Loucy (cell line): ENCODE results near the gene SLC22A15.
"Not testable (repeated sequence)": the region's sequence is repeated elsewhere in the genome, so short reads cannot be mapped to it uniquely, and the experiment has no call there.

Experiments used
- H2AFZ ChIP-seq: fragments of 200-600 bp; sonication (generic); 2 replicates; pipeline ENCODE4 v1.6.0; 2016; ENCODE audit warnings: antibody characterized with exemption, mild to moderate bottlenecking, low read length, moderate library complexity
- H3F3A ChIP-seq: fragments of 200-600 bp; 2 replicates; pipeline ENCODE4 v1.6.0; 2016; ENCODE audit warnings: antibody characterized with exemption, low read depth, mild to moderate bottlenecking
- H3K27me3 ChIP-seq: fragments of 200-600 bp; sonication (generic); 2 replicates; pipeline ENCODE4 v1.6.1; 2014; ENCODE audit warnings: low read length, mild to moderate bottlenecking; ENCODE audit not compliant: insufficient read depth, poor library complexity, severe bottlenecking
- H3K36me3 ChIP-seq: fragments of 200-600 bp; sonication (generic); 2 replicates; pipeline ENCODE4 v1.6.1; 2016; ENCODE audit warnings: low read length; ENCODE audit not compliant: insufficient read depth
- H3K4me1 ChIP-seq: fragments of 200-600 bp; sonication (generic); 2 replicates; pipeline ENCODE4 v1.5.1; 2014; ENCODE audit warnings: low read length, mild to moderate bottlenecking; ENCODE audit not compliant: insufficient read depth, poor library complexity, severe bottlenecking
- H3K4me2 ChIP-seq: fragments of 200-600 bp; sonication (generic); 2 replicates; pipeline ENCODE4 v1.6.0; 2014; ENCODE audit warnings: antibody characterized with exemption, low read length, low read depth, mild to moderate bottlenecking; ENCODE audit not compliant: poor library complexity, severe bottlenecking
- H3K4me3 ChIP-seq: fragments of 200-600 bp; sonication (generic); 2 replicates; pipeline ENCODE4 v1.5.1; 2014; ENCODE audit warnings: low read length, mild to moderate bottlenecking, mixed read lengths; ENCODE audit not compliant: poor library complexity, severe bottlenecking
- H3K79me2 ChIP-seq: fragments of 200-600 bp; sonication (generic); 2 replicates; pipeline ENCODE4 v1.6.1; 2014; ENCODE audit warnings: low read length; ENCODE audit not compliant: insufficient read depth
- H3K9ac ChIP-seq: fragments of 200-600 bp; sonication (generic); 2 replicates; pipeline ENCODE4 v1.6.0; 2014; ENCODE audit warnings: mild to moderate bottlenecking, low read depth, low read length, moderate library complexity; ENCODE audit not compliant: poor library complexity, severe bottlenecking
- H3K9me2 ChIP-seq: fragments of 200-600 bp; sonication (generic); replicated peaks from 2 replicates; pipeline ENCODE4 v1.6.1; 2016; ENCODE audit warnings: low read depth, low read length, mixed read lengths
- H3K9me3 ChIP-seq: fragments of 200-600 bp; sonication (generic); 2 replicates; pipeline ENCODE4 v1.6.1; 2014; ENCODE audit warnings: mild to moderate bottlenecking, antibody characterized with exemption, low read length, low read depth; ENCODE audit not compliant: insufficient read depth
- H4K20me1 ChIP-seq: fragments of 200-600 bp; sonication (generic); 2 replicates; pipeline ENCODE4 v1.6.0; 2014; ENCODE audit warnings: antibody characterized with exemption, low read length, mild to moderate bottlenecking; ENCODE audit not compliant: insufficient read depth, poor library complexity, severe bottlenecking
- EZH2phosphoT487 ChIP-seq: fragments of 200-600 bp; IDR thresholded peaks from 2 replicates; pipeline ENCODE4 v1.6.1; 2018; ENCODE audit warnings: antibody characterized with exemption, mild to moderate bottlenecking, moderate library complexity, borderline replicate concordance
- TF ChIP-seq, protein P1 (sequence below): fragments of 200-600 bp; sonication (generic); conservative IDR thresholded peaks from 2 replicates; pipeline ENCODE4 v1.5.1; 2014; ENCODE audit warnings: mild to moderate bottlenecking, antibody characterized with exemption, low read length

Gene SLC22A15

DNA sequence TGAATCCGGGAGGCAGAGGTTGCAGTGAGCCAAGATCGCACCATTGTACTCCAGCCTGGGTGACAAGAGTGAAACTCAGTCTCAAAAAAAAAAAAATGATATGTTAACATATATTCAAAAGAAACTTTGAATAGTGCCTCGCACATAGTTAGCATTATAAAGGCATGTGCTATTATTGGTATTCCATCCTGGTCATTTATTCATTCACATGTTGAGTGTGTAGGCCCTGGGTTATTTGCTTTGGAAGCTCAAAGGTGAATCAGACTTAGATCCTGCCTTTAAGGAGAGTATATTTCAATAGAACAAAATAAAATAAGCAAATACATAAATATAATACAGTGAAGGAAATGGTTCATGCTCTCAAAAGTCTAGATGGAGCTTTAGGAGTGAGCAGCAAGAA is 13.4 kb downstream of the SLC22A15 start:
- H3K4me1 ChIP-seq: no peaks in the 10 kb centered on the region
- no peak for TF ChIP-seq EZH2phosphoT487
- TF ChIP-seq, protein P1, sequence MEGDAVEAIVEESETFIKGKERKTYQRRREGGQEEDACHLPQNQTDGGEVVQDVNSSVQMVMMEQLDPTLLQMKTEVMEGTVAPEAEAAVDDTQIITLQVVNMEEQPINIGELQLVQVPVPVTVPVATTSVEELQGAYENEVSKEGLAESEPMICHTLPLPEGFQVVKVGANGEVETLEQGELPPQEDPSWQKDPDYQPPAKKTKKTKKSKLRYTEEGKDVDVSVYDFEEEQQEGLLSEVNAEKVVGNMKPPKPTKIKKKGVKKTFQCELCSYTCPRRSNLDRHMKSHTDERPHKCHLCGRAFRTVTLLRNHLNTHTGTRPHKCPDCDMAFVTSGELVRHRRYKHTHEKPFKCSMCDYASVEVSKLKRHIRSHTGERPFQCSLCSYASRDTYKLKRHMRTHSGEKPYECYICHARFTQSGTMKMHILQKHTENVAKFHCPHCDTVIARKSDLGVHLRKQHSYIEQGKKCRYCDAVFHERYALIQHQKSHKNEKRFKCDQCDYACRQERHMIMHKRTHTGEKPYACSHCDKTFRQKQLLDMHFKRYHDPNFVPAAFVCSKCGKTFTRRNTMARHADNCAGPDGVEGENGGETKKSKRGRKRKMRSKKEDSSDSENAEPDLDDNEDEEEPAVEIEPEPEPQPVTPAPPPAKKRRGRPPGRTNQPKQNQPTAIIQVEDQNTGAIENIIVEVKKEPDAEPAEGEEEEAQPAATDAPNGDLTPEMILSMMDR: no peak
- H3K9ac ChIP-seq: no peak overlapping the region
- no peaks in the 10 kb centered on the region for H3K79me2 ChIP-seq
- no peaks in the 10 kb centered on the region for H3K9me2 ChIP-seq
- no peak overlapping the region for H3K4me2 ChIP-seq
- H3K36me3 ChIP-seq: no peaks in the 10 kb centered on the region
- no peaks in the 10 kb centered on the region for H3K9me3 ChIP-seq
- H3K4me3 ChIP-seq: no peak overlapping the region
- no peaks in the 10 kb centered on the region for H3K27me3 ChIP-seq
- H3F3A ChIP-seq: no peaks in the 10 kb centered on the region
- H2AFZ ChIP-seq: no peak overlapping the region
- H4K20me1 ChIP-seq: no peaks in the 10 kb centered on the region

DNA sequence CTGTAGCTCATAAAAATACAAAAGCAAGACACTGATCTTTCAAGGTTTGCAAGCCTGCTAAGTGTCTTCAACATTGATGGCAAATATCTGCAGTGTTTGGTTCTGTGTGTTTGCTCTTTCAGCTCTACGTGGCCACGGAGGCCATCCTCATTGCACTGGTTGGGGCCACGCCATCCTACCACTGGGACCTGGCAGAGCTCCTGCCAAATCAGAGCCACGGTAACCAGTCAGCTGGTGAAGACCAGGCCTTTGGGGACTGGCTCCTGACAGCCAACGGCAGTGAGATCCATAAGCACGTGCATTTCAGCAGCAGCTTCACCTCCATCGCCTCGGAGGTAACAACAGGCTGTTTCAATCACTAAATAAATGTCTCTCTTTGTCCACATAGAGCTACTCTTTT is 15.6 kb downstream of the SLC22A15 start:
- Histone ChIP-seq H3K79me2 (no peaks in the 10 kb centered on the region), H4K20me1 (no peaks in the 10 kb centered on the region)

GRCh38 chr1:115997921-115998320 is 21.6 kb downstream of the SLC22A15 start:
- H3K4me3 ChIP-seq, H3K9me2 ChIP-seq, H3K4me1 ChIP-seq, H3K4me2 ChIP-seq, H3K79me2 ChIP-seq, H4K20me1 ChIP-seq, H3K36me3 ChIP-seq, H3K27me3 ChIP-seq, H2AFZ ChIP-seq, H3K9me3 ChIP-seq, H3K9ac ChIP-seq, H3F3A ChIP-seq: not testable (repeated sequence)

More for the DNA sequence above, 15.6 kb downstream of the SLC22A15 start:
- no peak overlapping the region for H2AFZ ChIP-seq
- H3K9ac ChIP-seq: no peak overlapping the region
- no peaks in the 10 kb centered on the region for H3K27me3 ChIP-seq
- no peak overlapping the region for H3K4me2 ChIP-seq
- no peak overlapping the region for H3K4me3 ChIP-seq
- no peaks in the 10 kb centered on the region for H3F3A ChIP-seq
- no peaks in the 10 kb centered on the region for H3K9me2 ChIP-seq
- no peaks in the 10 kb centered on the region for H3K36me3 ChIP-seq
- TF ChIP-seq, protein P1: no peak
- no peak for TF ChIP-seq EZH2phosphoT487
- no peaks in the 10 kb centered on the region for H3K4me1 ChIP-seq
- H3K9me3 ChIP-seq: no peaks in the 10 kb centered on the region

DNA sequence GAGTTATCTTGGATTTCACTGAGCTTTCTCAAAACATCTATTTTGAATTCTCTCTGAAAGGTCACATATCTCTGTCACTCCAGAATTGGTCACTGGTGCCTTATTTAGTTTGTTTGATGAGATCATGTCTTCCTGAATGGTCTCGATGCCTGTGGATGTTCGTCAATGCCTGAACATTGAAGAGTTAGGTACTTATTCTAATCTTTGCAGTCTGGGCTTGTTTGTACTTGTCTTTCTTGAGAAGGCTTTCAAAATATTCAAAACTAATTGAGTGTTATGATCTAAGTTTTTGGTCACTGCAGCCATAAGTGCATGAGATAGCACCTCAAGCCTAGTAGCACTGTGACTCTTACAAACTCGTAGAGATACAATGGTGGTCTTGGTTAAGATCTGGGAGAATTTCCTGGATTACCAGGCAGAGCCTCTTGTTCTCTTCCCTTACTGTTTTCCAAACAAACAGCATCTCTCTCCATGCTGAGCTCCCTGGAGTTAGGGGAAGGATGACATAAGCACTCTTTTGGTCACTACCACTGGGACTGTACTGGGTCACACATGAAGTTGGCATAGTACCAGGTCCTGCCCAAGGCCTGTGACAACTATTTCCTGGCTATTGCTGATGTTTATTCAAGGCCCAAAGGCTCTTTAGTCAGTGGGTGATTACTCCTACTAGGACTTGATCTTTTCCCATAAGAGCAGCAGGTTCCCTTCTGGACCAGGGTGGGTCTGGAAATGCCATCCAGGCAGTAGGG is 25.6 kb downstream of the SLC22A15 start:
- Histone ChIP-seq H3K36me3 (no peaks in the 10 kb centered on the region), H3K9me2 (no peaks in the 10 kb centered on the region), H3K4me3 (no peak overlapping the region), H3K9me3 (0 out of 2 replicates have a peak, but pooled peaks cover 5% of the 10 kb centered on the region), H3K4me1 (no peaks in the 10 kb centered on the region), H3K27me3 (no peaks in the 10 kb centered on the region), H3K9ac (no peak overlapping the region), H4K20me1 (no peaks in the 10 kb centered on the region), H3K79me2 (no peaks in the 10 kb centered on the region), H3F3A (no peaks in the 10 kb centered on the region), H2AFZ (no peak overlapping the region), H3K4me2 (no peak overlapping the region)
- TF ChIP-seq, protein P1: no peak
- TF ChIP-seq EZH2phosphoT487: no peak
